ENCODE measurements around the gene TLL1. TPM values are rescaled to one million over a fixed set of nuclear protein-coding genes. Genes with fewer than 3 reads are reported as not detected.

TLL1 gene
- total and polyA plus RNA-seq, 2 donors, result 0.24 to 0.59 TPM

GRCh38 chr4:165922747-165923146 is 49.7 kb downstream of the TLL1 start:
- no peak for DNase-seq (ENCODE audit: low read depth in 6 of 9, low spot score in 9 of 9)
- H3K27ac ChIP-seq (ENCODE audit: low read depth in 1 of 2, low read length in 1 of 2), result no peak overlapping the region
- H3K36me3 ChIP-seq (ENCODE audit: control insufficient read depth in 2 of 2, insufficient read depth in 2 of 2, low read length in 1 of 2), result no peaks in the 10 kb centered on the region
- no peaks in the 10 kb centered on the region for H3K4me1 ChIP-seq (ENCODE audit: control insufficient read depth in 2 of 2, insufficient read depth in 2 of 2, low read length in 2 of 2)
- no peaks in the 10 kb centered on the region for H3K27me3 ChIP-seq (ENCODE audit: control insufficient read depth in 2 of 2, insufficient read depth in 1 of 2, low read length in 1 of 2)
- no peaks in the 10 kb centered on the region for H3K9me3 ChIP-seq (ENCODE audit: control insufficient read depth in 2 of 2, insufficient read depth in 1 of 2, low read length in 1 of 2)
- H3K4me3 ChIP-seq (ENCODE audit: low read length in 2 of 2), result no peak overlapping the region

DNA sequence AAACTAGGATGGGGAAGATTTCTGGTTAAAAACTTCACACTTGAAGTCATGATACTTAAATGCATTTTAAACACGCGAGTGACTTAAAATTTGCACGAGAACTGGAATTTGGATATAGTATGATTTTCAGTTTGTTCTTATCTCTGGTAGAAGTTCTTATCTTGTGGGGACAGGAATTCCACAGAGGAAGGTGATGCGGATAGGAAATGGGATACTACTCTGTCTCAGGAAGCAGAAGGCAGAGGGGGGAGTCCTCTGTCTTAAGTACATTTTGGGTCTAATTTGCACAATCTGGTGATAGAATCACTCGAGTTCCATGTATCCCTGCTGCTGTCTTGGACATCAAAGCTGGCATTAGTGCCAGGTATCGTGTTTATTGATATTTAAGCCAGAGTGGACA is 53.3 kb downstream of the TLL1 start:
- Histone ChIP-seq H3K27me3 (ENCODE audit: control insufficient read depth in 2 of 2, insufficient read depth in 1 of 2, low read length in 1 of 2) (no peaks in the 10 kb centered on the region), H3K4me1 (ENCODE audit: control insufficient read depth in 2 of 2, insufficient read depth in 2 of 2, low read length in 2 of 2) (no peaks in the 10 kb centered on the region), H3K9me3 (ENCODE audit: control insufficient read depth in 2 of 2, insufficient read depth in 1 of 2, low read length in 1 of 2) (no peaks in the 10 kb centered on the region), H3K4me3 (ENCODE audit: low read length in 2 of 2) (no peak overlapping the region), H3K36me3 (ENCODE audit: control insufficient read depth in 2 of 2, insufficient read depth in 2 of 2, low read length in 1 of 2) (no peaks in the 10 kb centered on the region), H3K27ac (ENCODE audit: low read depth in 1 of 2, low read length in 1 of 2) (no peak overlapping the region)
- no peak for DNase-seq (ENCODE audit: low read depth in 6 of 9, low spot score in 9 of 9)
- WGBS, result 71% methylated on average over 6 of the region's 6 CpGs

DNA sequence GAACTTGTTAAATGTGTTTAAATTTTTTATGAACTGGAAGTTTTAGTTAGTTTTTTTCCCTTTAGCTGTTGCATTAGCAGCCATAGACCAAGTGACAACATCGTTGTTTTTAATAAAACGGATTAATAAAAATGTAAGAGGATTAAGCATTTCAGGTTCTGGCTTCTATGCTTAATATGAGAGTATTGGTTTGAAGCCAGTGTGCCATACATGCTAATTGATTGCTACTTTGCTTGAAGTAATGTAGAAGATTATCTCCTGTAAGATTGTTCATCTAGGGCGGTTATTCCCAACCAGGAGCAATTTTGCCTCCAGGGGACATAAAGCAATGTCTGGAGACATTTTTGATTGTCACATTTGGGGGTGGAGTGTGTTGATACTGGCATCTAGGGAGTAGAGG is 54.3 kb downstream of the TLL1 start:
- Histone ChIP-seq H3K36me3 (ENCODE audit: control insufficient read depth in 2 of 2, insufficient read depth in 2 of 2, low read length in 1 of 2) (no peaks in the 10 kb centered on the region), H3K9me3 (ENCODE audit: control insufficient read depth in 2 of 2, insufficient read depth in 1 of 2, low read length in 1 of 2) (no peaks in the 10 kb centered on the region), H3K4me3 (ENCODE audit: low read length in 2 of 2) (no peak overlapping the region), H3K27ac (ENCODE audit: low read depth in 1 of 2, low read length in 1 of 2) (no peak overlapping the region), H3K27me3 (ENCODE audit: control insufficient read depth in 2 of 2, insufficient read depth in 1 of 2, low read length in 1 of 2) (no peaks in the 10 kb centered on the region), H3K4me1 (ENCODE audit: control insufficient read depth in 2 of 2, insufficient read depth in 2 of 2, low read length in 2 of 2) (no peaks in the 10 kb centered on the region)
- 94% methylated on average over 3 of the region's 3 CpGs for WGBS
- no peak for DNase-seq (ENCODE audit: low read depth in 6 of 9, low spot score in 9 of 9)

- no peak for DNase-seq (ENCODE audit: low read depth in 6 of 9, low spot score in 9 of 9)
- no peaks in the 10 kb centered on the region for H3K27me3 ChIP-seq (ENCODE audit: control insufficient read depth in 2 of 2, insufficient read depth in 1 of 2, low read length in 1 of 2)
- H3K4me3 ChIP-seq (ENCODE audit: low read length in 2 of 2), result no peak overlapping the region
- no peaks in the 10 kb centered on the region for H3K9me3 ChIP-seq (ENCODE audit: control insufficient read depth in 2 of 2, insufficient read depth in 1 of 2, low read length in 1 of 2)
- no peaks in the 10 kb centered on the region for H3K36me3 ChIP-seq (ENCODE audit: control insufficient read depth in 2 of 2, insufficient read depth in 2 of 2, low read length in 1 of 2)
- WGBS, result 95% methylated on average over 3 of the region's 3 CpGs
- no peak overlapping the region for H3K27ac ChIP-seq (ENCODE audit: low read depth in 1 of 2, low read length in 1 of 2)
- H3K4me1 ChIP-seq (ENCODE audit: control insufficient read depth in 2 of 2, insufficient read depth in 2 of 2, low read length in 2 of 2), result no peaks in the 10 kb centered on the region
Measured at GRCh38 chr4:165927815-165928214, 54.8 kb downstream of the TLL1 start.

- WGBS, result 96% methylated on average over 2 of the region's 2 CpGs
- Histone ChIP-seq H3K36me3 (ENCODE audit: control insufficient read depth in 2 of 2, insufficient read depth in 2 of 2, low read length in 1 of 2) (no peaks in the 10 kb centered on the region), H3K4me3 (ENCODE audit: low read length in 2 of 2) (no peak overlapping the region), H3K9me3 (ENCODE audit: control insufficient read depth in 2 of 2, insufficient read depth in 1 of 2, low read length in 1 of 2) (no peaks in the 10 kb centered on the region), H3K27ac (ENCODE audit: low read depth in 1 of 2, low read length in 1 of 2) (no peak overlapping the region), H3K4me1 (ENCODE audit: control insufficient read depth in 2 of 2, insufficient read depth in 2 of 2, low read length in 2 of 2) (no peaks in the 10 kb centered on the region), H3K27me3 (ENCODE audit: control insufficient read depth in 2 of 2, insufficient read depth in 1 of 2, low read length in 1 of 2) (no peaks in the 10 kb centered on the region)
- DNase-seq (ENCODE audit: low read depth in 6 of 9, low spot score in 9 of 9), result no peak
Measured at GRCh38 chr4:165928601-165929000, 55.6 kb downstream of the TLL1 start.

- Histone ChIP-seq H3K36me3 (ENCODE audit: control insufficient read depth in 2 of 2, insufficient read depth in 2 of 2, low read length in 1 of 2) (no peaks in the 10 kb centered on the region), H3K9me3 (ENCODE audit: control insufficient read depth in 2 of 2, insufficient read depth in 1 of 2, low read length in 1 of 2) (no peaks in the 10 kb centered on the region), H3K27ac (ENCODE audit: low read depth in 1 of 2, low read length in 1 of 2) (no peak overlapping the region), H3K27me3 (ENCODE audit: control insufficient read depth in 2 of 2, insufficient read depth in 1 of 2, low read length in 1 of 2) (no peaks in the 10 kb centered on the region), H3K4me3 (ENCODE audit: low read length in 2 of 2) (no peak overlapping the region), H3K4me1 (ENCODE audit: control insufficient read depth in 2 of 2, insufficient read depth in 2 of 2, low read length in 2 of 2) (no peaks in the 10 kb centered on the region)
- WGBS, result 88% methylated on average over 2 of the region's 2 CpGs
- no peak for DNase-seq (ENCODE audit: low read depth in 6 of 9, low spot score in 9 of 9)
Measured at GRCh38 chr4:165929662-165930061, 56.6 kb downstream of the TLL1 start.

DNA sequence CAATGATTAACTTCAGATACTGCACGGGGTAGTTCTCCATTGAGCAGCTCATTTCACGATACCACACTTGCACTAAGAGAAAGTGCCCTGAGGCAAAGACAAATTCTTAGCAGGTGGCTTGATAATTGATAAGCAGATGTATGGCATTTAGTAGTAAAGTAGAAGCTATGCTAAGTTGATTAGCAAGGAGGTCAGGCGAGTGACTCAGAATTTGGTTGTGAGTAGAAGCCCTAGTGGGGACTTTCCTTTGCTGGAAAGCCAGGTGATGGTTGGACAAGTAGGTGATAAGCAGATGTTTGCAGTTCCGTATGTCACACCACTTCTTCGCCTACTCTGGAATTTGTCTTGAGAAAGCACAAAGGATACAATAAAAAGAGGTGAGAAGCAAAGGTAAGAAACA is 58.7 kb downstream of the TLL1 start:
- no peaks in the 10 kb centered on the region for H3K27me3 ChIP-seq (ENCODE audit: control insufficient read depth in 2 of 2, insufficient read depth in 1 of 2, low read length in 1 of 2)
- DNase-seq (ENCODE audit: low read depth in 6 of 9, low spot score in 9 of 9), result no peak
- WGBS, result 93% methylated on average over 5 of the region's 5 CpGs
- H3K27ac ChIP-seq (ENCODE audit: low read depth in 1 of 2, low read length in 1 of 2), result no peak overlapping the region
- no peaks in the 10 kb centered on the region for H3K4me1 ChIP-seq (ENCODE audit: control insufficient read depth in 2 of 2, insufficient read depth in 2 of 2, low read length in 2 of 2)
- H3K36me3 ChIP-seq (ENCODE audit: control insufficient read depth in 2 of 2, insufficient read depth in 2 of 2, low read length in 1 of 2), result no peaks in the 10 kb centered on the region
- H3K9me3 ChIP-seq (ENCODE audit: control insufficient read depth in 2 of 2, insufficient read depth in 1 of 2, low read length in 1 of 2), result no peaks in the 10 kb centered on the region
- H3K4me3 ChIP-seq (ENCODE audit: low read length in 2 of 2), result no peak overlapping the region

DNA sequence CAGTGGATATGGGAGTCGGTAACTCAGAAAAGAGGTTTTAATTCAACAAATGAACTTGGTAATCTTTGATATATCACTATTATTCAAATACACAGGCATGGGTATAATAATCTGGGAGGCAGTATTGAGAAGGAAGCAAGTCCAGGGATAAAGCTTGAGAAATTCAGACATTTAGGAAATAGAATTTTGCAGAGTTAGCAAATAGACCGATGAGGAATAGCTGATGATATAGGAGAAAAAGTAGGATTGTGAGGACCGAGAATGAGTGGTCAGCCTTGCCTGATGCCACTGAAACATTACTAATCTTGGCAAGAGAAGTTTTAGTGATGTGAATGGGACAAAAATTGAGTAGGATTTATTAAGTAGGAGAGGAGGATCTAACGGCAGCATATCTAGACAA is 71.9 kb downstream of the TLL1 start:
- no peak overlapping the region for H3K4me3 ChIP-seq (ENCODE audit: low read length in 2 of 2)
- no peak for DNase-seq (ENCODE audit: low read depth in 6 of 9, low spot score in 9 of 9)
- H3K27ac ChIP-seq (ENCODE audit: low read depth in 1 of 2, low read length in 1 of 2), result no peak overlapping the region
- 92% methylated on average over 4 of the region's 4 CpGs for WGBS
- H3K36me3 ChIP-seq (ENCODE audit: control insufficient read depth in 2 of 2, insufficient read depth in 2 of 2, low read length in 1 of 2), result no peaks in the 10 kb centered on the region
- H3K9me3 ChIP-seq (ENCODE audit: control insufficient read depth in 2 of 2, insufficient read depth in 1 of 2, low read length in 1 of 2), result no peaks in the 10 kb centered on the region
- no peaks in the 10 kb centered on the region for H3K27me3 ChIP-seq (ENCODE audit: control insufficient read depth in 2 of 2, insufficient read depth in 1 of 2, low read length in 1 of 2)
- H3K4me1 ChIP-seq (ENCODE audit: control insufficient read depth in 2 of 2, insufficient read depth in 2 of 2, low read length in 2 of 2), result no peaks in the 10 kb centered on the region

DNA sequence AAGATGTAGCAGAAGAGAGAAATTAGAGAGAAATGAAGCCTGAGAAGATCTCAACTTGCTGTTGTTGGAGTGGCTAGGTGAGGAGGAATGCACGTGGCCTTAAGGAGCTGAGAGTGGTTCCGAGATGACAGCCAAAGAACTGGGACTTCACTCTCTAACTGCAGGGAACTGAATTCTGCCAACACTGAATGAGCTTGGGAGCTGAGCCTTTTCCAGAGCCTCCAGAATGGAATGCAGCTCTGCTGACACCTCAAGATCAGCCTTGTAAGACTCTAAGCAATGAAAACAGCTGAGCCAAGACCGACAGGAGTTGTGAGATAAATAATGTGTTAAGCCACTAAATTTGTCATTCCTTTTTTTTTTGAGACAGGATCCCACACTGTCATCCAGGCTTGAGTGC is 73.0 kb downstream of the TLL1 start:
- no peaks in the 10 kb centered on the region for H3K36me3 ChIP-seq (ENCODE audit: control insufficient read depth in 2 of 2, insufficient read depth in 2 of 2, low read length in 1 of 2)
- WGBS, result 87% methylated on average over 3 of the region's 3 CpGs
- H3K27ac ChIP-seq (ENCODE audit: low read depth in 1 of 2, low read length in 1 of 2), result no peak overlapping the region
- DNase-seq (ENCODE audit: low read depth in 6 of 9, low spot score in 9 of 9), result no peak
- H3K27me3 ChIP-seq (ENCODE audit: control insufficient read depth in 2 of 2, insufficient read depth in 1 of 2, low read length in 1 of 2), result no peaks in the 10 kb centered on the region
- no peaks in the 10 kb centered on the region for H3K9me3 ChIP-seq (ENCODE audit: control insufficient read depth in 2 of 2, insufficient read depth in 1 of 2, low read length in 1 of 2)
- no peak overlapping the region for H3K4me3 ChIP-seq (ENCODE audit: low read length in 2 of 2)
- no peaks in the 10 kb centered on the region for H3K4me1 ChIP-seq (ENCODE audit: control insufficient read depth in 2 of 2, insufficient read depth in 2 of 2, low read length in 2 of 2)

GRCh38 chr4:165947019-165947418 is 74.0 kb downstream of the TLL1 start:
- H3K4me3 ChIP-seq (ENCODE audit: low read length in 2 of 2), result no peak overlapping the region
- no peaks in the 10 kb centered on the region for H3K9me3 ChIP-seq (ENCODE audit: control insufficient read depth in 2 of 2, insufficient read depth in 1 of 2, low read length in 1 of 2)
- DNase-seq (ENCODE audit: low read depth in 6 of 9, low spot score in 9 of 9), result no peak
- no peak overlapping the region for H3K27ac ChIP-seq (ENCODE audit: low read depth in 1 of 2, low read length in 1 of 2)
- no peaks in the 10 kb centered on the region for H3K36me3 ChIP-seq (ENCODE audit: control insufficient read depth in 2 of 2, insufficient read depth in 2 of 2, low read length in 1 of 2)
- 91% methylated on average over 3 of the region's 3 CpGs for WGBS
- no peaks in the 10 kb centered on the region for H3K27me3 ChIP-seq (ENCODE audit: control insufficient read depth in 2 of 2, insufficient read depth in 1 of 2, low read length in 1 of 2)
- no peaks in the 10 kb centered on the region for H3K4me1 ChIP-seq (ENCODE audit: control insufficient read depth in 2 of 2, insufficient read depth in 2 of 2, low read length in 2 of 2)
